ENCODE measurements around the gene USP5.

Gene USP5

GRCh38 chr12:6833189-6833890 is 18.6 kb upstream of the USP5 start:
- H3K4me3 ChIP-seq (ENCODE audit: low read depth, low read length) = no peak overlapping the region
- in situ Hi-C loops (cut with HindIII; ENCODE audit: low sequenced_read_pairs) = no loop called here
- no peak for TF ChIP-seq CTCF (IDR thresholded peaks at IDR 0.05; ENCODE audit: low read depth, low read length, missing control alignments)
- no peak for DNase-seq (ENCODE audit: low read depth)

GRCh38 chr12:6834254-6834653 is 17.7 kb upstream of the USP5 start:
- no peak overlapping the region for H3K4me3 ChIP-seq (ENCODE audit: low read depth, low read length)
- TF ChIP-seq CTCF (IDR thresholded peaks at IDR 0.05; ENCODE audit: low read depth, low read length, missing control alignments) = no peak
- DNase-seq (ENCODE audit: low read depth) = no peak
- in situ Hi-C loops (cut with HindIII; ENCODE audit: low sequenced_read_pairs) = no loop called here

- no peak for DNase-seq (ENCODE audit: low read depth)
- no peak for TF ChIP-seq CTCF (IDR thresholded peaks at IDR 0.05; ENCODE audit: low read depth, low read length, missing control alignments)
- in situ Hi-C loops (cut with HindIII; ENCODE audit: low sequenced_read_pairs) = no loop called here
- no peak overlapping the region for H3K4me3 ChIP-seq (ENCODE audit: low read depth, low read length)
Measured at GRCh38 chr12:6834873-6835272, 17.1 kb upstream of the USP5 start.

GRCh38 chr12:6836851-6837250 is 15.1 kb upstream of the USP5 start:
- DNase-seq (ENCODE audit: low read depth) = no peak
- no peak overlapping the region for H3K4me3 ChIP-seq (ENCODE audit: low read depth, low read length)
- in situ Hi-C loops (cut with HindIII; ENCODE audit: low sequenced_read_pairs) = no loop called here
- no peak for TF ChIP-seq CTCF (IDR thresholded peaks at IDR 0.05; ENCODE audit: low read depth, low read length, missing control alignments)

GRCh38 chr12:6837370-6838060 is 14.4 kb upstream of the USP5 start:
- in situ Hi-C loops (cut with HindIII; ENCODE audit: low sequenced_read_pairs) = no loop called here
- no peak for TF ChIP-seq CTCF (IDR thresholded peaks at IDR 0.05; ENCODE audit: low read depth, low read length, missing control alignments)
- no peak overlapping the region for H3K4me3 ChIP-seq (ENCODE audit: low read depth, low read length)
- no peak for DNase-seq (ENCODE audit: low read depth)

- in situ Hi-C loops (cut with HindIII; ENCODE audit: low sequenced_read_pairs) = no loop called here
- DNase-seq (ENCODE audit: low read depth) = no peak
- TF ChIP-seq CTCF (IDR thresholded peaks at IDR 0.05; ENCODE audit: low read depth, low read length, missing control alignments) = no peak
- no peak overlapping the region for H3K4me3 ChIP-seq (ENCODE audit: low read depth, low read length)
Measured at GRCh38 chr12:6838854-6839253, 13.1 kb upstream of the USP5 start.
